M059J (cell line): ENCODE data around the gene ELMO2. TPM values are rescaled to one million over a fixed set of nuclear protein-coding genes. Genes with fewer than 3 reads are reported as not detected.

Experiments
- DNase-seq: peaks from one replicate; pipeline ENCODE4 v3.0.0-alpha.2; 2012; ENCODE audit warnings: low read depth
- total RNA-seq: library from RNA; depleted of rRNA; stranded (reverse); fragments of >200 nt; shearing (Covaris generic); gene quantifications from 2 replicates; pipeline ENCODE4 v1.2.3, GENCODE V29; 2014

The ELMO2 gene
- total RNA-seq, 1 experiment from 2014 or later: 54.9 TPM

- DNase-seq: no peak
Observed at GRCh38 chr20:46367234-46367633, 39.2 kb downstream of the ELMO2 start.

GRCh38 chr20:46366826-46367225, 39.6 kb downstream of the ELMO2 start:
- no peak for DNase-seq

- DNase-seq: no peak
Observed at GRCh38 chr20:46365487-46366220, 40.8 kb downstream of the ELMO2 start.

- DNase-seq: no peak
Observed at GRCh38 chr20:46364670-46365486, 41.5 kb downstream of the ELMO2 start.

GRCh38 chr20:46363874-46364669, 42.3 kb downstream of the ELMO2 start:
- peak; percentile 92 for DNase-seq

GRCh38 chr20:46362921-46363867, 43.2 kb downstream of the ELMO2 start:
- DNase-seq: no peak

- DNase-seq: no peak
Observed at GRCh38 chr20:46361811-46362210, 44.6 kb downstream of the ELMO2 start.

- no peak for DNase-seq
Observed at GRCh38 chr20:46361381-46361780, 45.0 kb downstream of the ELMO2 start.

- no peak for DNase-seq
Observed at GRCh38 chr20:46359233-46359751, 47.1 kb downstream of the ELMO2 start.

GRCh38 chr20:46358346-46359058, 47.9 kb downstream of the ELMO2 start:
- DNase-seq: no peak

- no peak for DNase-seq
Observed at GRCh38 chr20:46357030-46357514, 49.3 kb downstream of the ELMO2 start.

- DNase-seq: no peak
Observed at GRCh38 chr20:46356195-46357029, 50.0 kb downstream of the ELMO2 start.

- DNase-seq: no peak
Observed at GRCh38 chr20:46355778-46356177, 50.6 kb downstream of the ELMO2 start.

GRCh38 chr20:46354920-46355654, 51.3 kb downstream of the ELMO2 start:
- DNase-seq: no peak

- DNase-seq: no peak
Observed at GRCh38 chr20:46354207-46354555, 52.2 kb downstream of the ELMO2 start.

GRCh38 chr20:46353500-46354206, 52.8 kb downstream of the ELMO2 start:
- DNase-seq: no peak

- DNase-seq: no peak
Observed at GRCh38 chr20:46352370-46352938, 54.0 kb downstream of the ELMO2 start.
